GM19099 (cell line): ENCODE data around the gene TRAPPC3.

Source experiments
- POLR2A ChIP-seq: IDR thresholded peaks from 3 replicates; pipeline ENCODE4 v1.6.1; 2011; ENCODE audit warnings: low read depth; ENCODE audit not compliant: insufficient read length; ENCODE audit errors: extremely low read depth

TRAPPC3 gene

GRCh38 chr1:36144413-36144812, 4.9 kb downstream of the TRAPPC3 start:
- no peak for TF ChIP-seq POLR2A

GRCh38 chr1:36143424-36143823, 5.9 kb downstream of the TRAPPC3 start:
- no peak for TF ChIP-seq POLR2A

- TF ChIP-seq POLR2A: no peak
Observed at GRCh38 chr1:36142121-36142520, 7.2 kb downstream of the TRAPPC3 start.

GRCh38 chr1:36139521-36139920, 9.8 kb downstream of the TRAPPC3 start:
- no peak for TF ChIP-seq POLR2A

GRCh38 chr1:36137776-36138175, 11.5 kb downstream of the TRAPPC3 start:
- no peak for TF ChIP-seq POLR2A

GRCh38 chr1:36137226-36137625, 12.1 kb downstream of the TRAPPC3 start:
- no peak for TF ChIP-seq POLR2A

- no peak for TF ChIP-seq POLR2A
Observed at GRCh38 chr1:36136535-36136934, 12.8 kb downstream of the TRAPPC3 start.

- TF ChIP-seq POLR2A: no peak
Observed at GRCh38 chr1:36135796-36136195, 13.5 kb downstream of the TRAPPC3 start.

- TF ChIP-seq POLR2A: no peak
Observed at GRCh38 chr1:36135330-36135667, 14.0 kb downstream of the TRAPPC3 start.

- TF ChIP-seq POLR2A: no peak
Observed at GRCh38 chr1:36134505-36135329, 14.6 kb downstream of the TRAPPC3 start.

- TF ChIP-seq POLR2A: no peak
Observed at GRCh38 chr1:36134031-36134430, 15.3 kb downstream of the TRAPPC3 start.

- no peak for TF ChIP-seq POLR2A
Observed at GRCh38 chr1:36133484-36133883, 15.8 kb downstream of the TRAPPC3 start.

GRCh38 chr1:36132029-36132428, 17.3 kb downstream of the TRAPPC3 start:
- no peak for TF ChIP-seq POLR2A

GRCh38 chr1:36128905-36129206, 20.4 kb downstream of the TRAPPC3 start:
- no peak for TF ChIP-seq POLR2A

- no peak for TF ChIP-seq POLR2A
Observed at GRCh38 chr1:36128126-36128904, 21.0 kb downstream of the TRAPPC3 start.

- TF ChIP-seq POLR2A: no peak
Observed at GRCh38 chr1:36126797-36127500, 22.3 kb downstream of the TRAPPC3 start.
